Ascending aorta (tissue), 2 donors: ENCODE measurements around the gene VAV1. TPM values are rescaled to one million over a fixed set of nuclear protein-coding genes. Genes with fewer than 3 reads are reported as not detected.

Source experiments
- DNase-seq, 2 donors: peaks; one replicate each; pipeline ENCODE4 v3.0.0-alpha.2; 2019; ENCODE audit warnings: low spot score in 2 of 2
- H3K27ac ChIP-seq, 2 donors: fragments of 200-600 bp; sonication (generic); one replicate each; pipeline ENCODE4 v1.5.1; 2016 to 2017; ENCODE audit warnings: mild to moderate bottlenecking in 1 of 2
- H3K27me3 ChIP-seq: fragments of 200-600 bp; sonication (generic); one replicate; pipeline ENCODE4 v1.5.1; 2017
- H3K36me3 ChIP-seq, 2 donors: fragments of 200-600 bp; sonication (generic); one replicate each; pipeline ENCODE4 v1.5.1; 2016
- H3K4me1 ChIP-seq, 2 donors: fragments of 200-600 bp; sonication (generic); one replicate each; pipeline ENCODE4 v1.5.1; 2016 to 2017; ENCODE audit warnings: mild to moderate bottlenecking in 1 of 2
- H3K4me3 ChIP-seq, 2 donors: fragments of 200-600 bp; sonication (generic); one replicate each; pipeline ENCODE4 v1.5.1; 2016 to 2017; ENCODE audit warnings: mild to moderate bottlenecking in 1 of 2
- H3K9me3 ChIP-seq, 2 donors: fragments of 200-600 bp; sonication (generic); one replicate each; pipeline ENCODE4 v1.5.1; 2016
- CTCF ChIP-seq, 3 experiments: fragments of 200-600 bp in 2 of 3; fragments of 450-650 bp in 1 of 3; sonication (generic) in 2 of 3; IDR thresholded peaks; one replicate each; pipeline ENCODE4 v1.5.1; 2016 to 2019; ENCODE audit warnings: antibody characterized with exemption in 3 of 3, mild to moderate bottlenecking in 1 of 3, moderate library complexity in 1 of 3
- intact Hi-C: fragments of 100-400 bp; cut with DNase I; formaldehyde crosslinking; loops from one replicate; pipeline ENCODE4 v1.15.1; 2023
- total RNA-seq: library from RNA; depleted of rRNA; stranded (reverse); fragments of >200 nt; gene quantifications from one replicate; pipeline ENCODE4 v1.1.0, GENCODE V29; 2016

VAV1 gene
- 4.4 TPM for total RNA-seq

GRCh38 chr19:6772028-6772865, at the start of gene VAV1:
Gene VAV1, plus strand, starts transcription at chr19:6772708. Its CDS starts 100 bp downstream, at chr19:6772808.
- intact Hi-C loops = no loop called here
- Histone ChIP-seq H3K4me1 (peaks cover 0 to 1% of the 10 kb centered on the region in 2 donors), H3K9me3 (no peaks in the 10 kb centered on the region), H3K36me3 (no peaks in the 10 kb centered on the region), H3K27ac (peak within 1 kb of the TSS in 1 of 2 donors; percentile 33), H3K27me3 (no peaks in the 10 kb centered on the region), H3K4me3 (peak within 1 kb of the TSS; percentile 10 to 60)
- peak; percentile 21 to 72 for DNase-seq
- TF ChIP-seq CTCF (IDR thresholded peaks at IDR 0.05) = no peak

GRCh38 chr19:6723108-6723618, 49.3 kb upstream of the VAV1 start:
- Histone ChIP-seq H3K36me3 (no peaks in the 10 kb centered on the region), H3K9me3 (no peaks in the 10 kb centered on the region), H3K4me3 (no peak overlapping the region), H3K4me1 (peaks cover 0 to 3% of the 10 kb centered on the region in 2 donors), H3K27me3 (no peaks in the 10 kb centered on the region), H3K27ac (peak overlapping the region in 1 of 2 donors; percentile 23)
- intact Hi-C loops = no loop called here
- no peak for TF ChIP-seq CTCF (IDR thresholded peaks at IDR 0.05)
- DNase-seq = no peak

- peaks cover 0 to 3% of the 10 kb centered on the region in 2 donors for H3K4me1 ChIP-seq
- H3K9me3 ChIP-seq = no peaks in the 10 kb centered on the region
- H3K27ac ChIP-seq = no peak overlapping the region
- no peak for DNase-seq
- H3K36me3 ChIP-seq = no peaks in the 10 kb centered on the region
- no peak overlapping the region for H3K4me3 ChIP-seq
- H3K27me3 ChIP-seq = no peaks in the 10 kb centered on the region
- TF ChIP-seq CTCF (IDR thresholded peaks at IDR 0.05) = no peak
- intact Hi-C loops = no loop called here
Observed at GRCh38 chr19:6723738-6724137, 48.8 kb upstream of the VAV1 start.

- H3K27ac ChIP-seq = no peak overlapping the region
- H3K4me1 ChIP-seq = peaks cover 0 to 3% of the 10 kb centered on the region in 2 donors
- no peak for DNase-seq
- no peak overlapping the region for H3K4me3 ChIP-seq
- H3K9me3 ChIP-seq = no peaks in the 10 kb centered on the region
- TF ChIP-seq CTCF (IDR thresholded peaks at IDR 0.05) = no peak
- intact Hi-C loops = no loop called here
- H3K36me3 ChIP-seq = no peaks in the 10 kb centered on the region
- H3K27me3 ChIP-seq = no peaks in the 10 kb centered on the region
Observed at GRCh38 chr19:6724631-6725492, 47.6 kb upstream of the VAV1 start.

- peaks cover 0 to 3% of the 10 kb centered on the region in 2 donors for H3K4me1 ChIP-seq
- intact Hi-C loops = no loop called here
- no peak overlapping the region for H3K27ac ChIP-seq
- TF ChIP-seq CTCF (IDR thresholded peaks at IDR 0.05) = no peak
- no peaks in the 10 kb centered on the region for H3K9me3 ChIP-seq
- H3K36me3 ChIP-seq = peaks cover 0 to under 1% of the 10 kb centered on the region in 2 donors
- H3K4me3 ChIP-seq = no peak overlapping the region
- no peaks in the 10 kb centered on the region for H3K27me3 ChIP-seq
- no peak for DNase-seq
Observed at GRCh38 chr19:6725513-6726231, 46.8 kb upstream of the VAV1 start.
